ENCODE measurements around the gene TBC1D2B.
"Not testable (repeated sequence)": the region's sequence is repeated elsewhere in the genome, so short reads cannot be mapped to it uniquely, and the experiment has no call there.

Gene TBC1D2B

DNA sequence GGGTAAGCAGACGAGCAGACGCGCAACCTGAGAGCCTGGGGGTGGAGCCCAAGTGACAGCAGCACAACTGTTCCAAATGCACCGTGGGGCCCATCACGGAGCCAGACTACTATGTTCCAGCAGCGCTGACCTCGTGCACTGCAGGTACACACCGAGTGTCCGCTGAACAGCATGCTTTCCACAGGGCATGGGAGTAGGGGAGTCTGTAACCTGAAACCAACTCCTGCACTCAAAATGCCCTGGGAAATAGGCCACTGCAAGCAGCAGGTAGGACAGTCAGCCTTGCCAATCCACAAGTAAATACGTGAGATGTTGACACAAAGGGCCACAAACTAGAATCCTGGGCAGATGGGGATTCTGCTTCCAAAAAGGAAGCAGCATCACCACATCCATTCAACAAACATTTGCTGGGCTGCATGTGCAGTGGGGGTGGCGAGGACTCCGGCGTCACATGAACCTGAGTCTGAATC lies 73.9 kb downstream of the TBC1D2B start:
- DNase-seq (ENCODE audit: low read depth in 2 of 2) = no peak

DNA sequence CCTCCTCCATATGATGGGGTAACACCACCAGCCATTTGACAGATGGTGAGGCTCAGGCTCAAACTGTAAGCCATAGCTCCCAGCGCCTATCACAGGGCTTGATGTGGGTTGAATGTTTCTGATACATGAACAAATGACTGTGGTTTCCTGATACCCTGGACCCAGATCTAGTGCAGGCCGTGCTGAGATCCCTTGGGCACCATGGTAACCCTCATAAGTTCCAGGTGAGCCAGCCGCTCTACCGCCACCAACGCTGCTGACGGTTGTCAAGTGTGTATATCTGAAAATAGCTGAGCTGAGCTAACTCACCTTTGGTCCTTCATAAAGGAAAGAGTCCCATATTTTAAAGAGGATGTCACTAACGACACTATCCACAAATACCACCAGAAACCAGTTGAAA lies 74.5 kb downstream of the TBC1D2B start:
- no peak for DNase-seq (ENCODE audit: low read depth in 2 of 2)

DNA sequence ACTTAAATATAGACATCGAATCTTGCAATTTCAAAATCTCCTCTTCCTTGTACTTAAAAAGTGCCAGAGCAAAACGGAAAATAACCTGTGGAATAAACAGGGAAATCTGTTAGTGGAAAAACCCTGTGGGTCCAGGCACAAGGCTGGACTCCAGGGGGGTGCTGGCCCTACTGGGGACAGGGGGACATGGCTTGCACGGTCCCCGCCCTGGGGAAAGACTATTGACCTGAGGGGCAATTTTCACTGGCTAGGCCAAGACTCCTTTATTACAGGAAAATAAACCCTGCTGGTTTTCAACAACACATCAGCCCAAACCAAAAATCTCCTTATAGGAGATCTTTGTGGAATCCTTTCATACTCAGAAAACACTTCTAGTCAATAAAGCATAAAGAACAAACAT lies 75.9 kb downstream of the TBC1D2B start:
- no peak for DNase-seq (ENCODE audit: low read depth in 2 of 2)

DNA sequence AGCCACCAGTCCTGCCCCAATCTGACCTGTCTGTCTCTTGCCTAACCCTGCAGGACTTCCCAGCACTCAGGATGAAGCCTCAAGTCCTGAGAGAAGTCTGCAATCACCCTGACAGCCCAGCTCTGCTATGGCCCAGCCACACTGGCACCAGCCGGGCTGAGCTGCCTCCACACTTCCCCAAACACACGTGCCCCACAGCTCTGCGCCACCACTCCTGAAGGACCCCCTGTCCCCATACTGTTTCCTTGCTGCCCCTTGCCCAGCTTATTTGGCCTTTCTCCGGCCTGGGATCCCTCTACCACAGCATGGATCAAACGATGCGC lies 76.6 kb downstream of the TBC1D2B start:
- no peak for DNase-seq (ENCODE audit: low read depth in 2 of 2)

DNA sequence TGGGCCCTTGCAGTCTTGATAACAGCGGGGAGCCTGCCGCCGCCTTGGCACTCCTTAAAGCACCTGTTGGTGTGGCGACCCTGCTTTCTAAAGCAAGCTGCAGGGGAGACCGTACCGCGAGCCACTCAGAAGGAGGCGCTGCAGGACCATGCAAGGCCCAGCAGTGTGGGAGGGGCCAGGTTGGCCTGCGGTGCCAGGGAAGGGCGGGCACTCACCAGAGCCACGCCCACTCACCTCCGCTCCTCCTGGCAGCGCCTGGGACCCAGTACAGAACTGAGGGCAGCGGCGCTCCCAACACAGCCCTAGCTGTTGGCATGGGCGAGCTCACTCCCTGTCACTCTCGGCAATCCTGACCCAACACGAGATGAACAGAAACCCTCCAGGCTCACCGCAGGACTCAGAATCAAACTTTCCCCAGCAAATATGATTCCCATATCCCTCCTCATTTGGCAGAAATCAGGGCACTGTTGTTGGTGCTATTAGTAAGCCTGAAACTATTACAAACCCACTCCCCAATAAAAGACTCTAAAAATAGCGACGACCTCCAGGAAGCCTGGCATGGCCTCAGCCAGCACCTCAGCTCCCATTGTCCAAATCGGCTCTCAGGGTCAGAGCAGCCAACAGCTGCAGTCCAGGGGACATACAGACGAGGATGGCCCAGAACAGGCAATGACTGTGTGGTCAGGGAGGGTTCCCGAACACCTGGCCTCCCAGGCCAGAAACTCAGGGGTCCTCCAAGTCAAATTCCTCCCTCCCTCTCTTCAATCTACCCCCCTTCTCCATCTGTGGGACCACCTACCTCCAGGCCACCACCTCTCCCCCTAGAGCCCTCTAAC lies 77.2 kb downstream of the TBC1D2B start:
- no peak for DNase-seq (ENCODE audit: low read depth in 2 of 2)

DNA sequence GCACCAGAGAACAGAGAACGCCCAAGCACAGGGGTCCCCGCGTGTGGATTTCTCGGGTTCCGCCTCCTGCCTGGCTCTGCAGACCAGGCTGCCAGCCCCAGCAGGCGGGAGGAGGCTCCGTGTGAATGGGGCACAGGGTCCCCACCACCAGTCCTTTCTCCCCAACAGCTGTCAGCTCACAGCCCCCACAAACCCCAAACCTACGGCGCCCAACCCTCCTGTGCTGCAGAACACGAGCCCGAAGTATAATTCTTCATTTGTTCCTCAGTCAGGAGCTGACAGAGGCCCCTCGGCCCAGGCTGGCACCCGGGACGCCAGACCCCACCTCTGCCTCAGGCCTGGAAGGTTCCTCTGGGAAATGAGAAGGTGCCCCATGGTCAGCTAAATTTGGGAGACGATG lies 78.0 kb downstream of the TBC1D2B start:
- DNase-seq (ENCODE audit: low read depth in 2 of 2) = no peak

DNA sequence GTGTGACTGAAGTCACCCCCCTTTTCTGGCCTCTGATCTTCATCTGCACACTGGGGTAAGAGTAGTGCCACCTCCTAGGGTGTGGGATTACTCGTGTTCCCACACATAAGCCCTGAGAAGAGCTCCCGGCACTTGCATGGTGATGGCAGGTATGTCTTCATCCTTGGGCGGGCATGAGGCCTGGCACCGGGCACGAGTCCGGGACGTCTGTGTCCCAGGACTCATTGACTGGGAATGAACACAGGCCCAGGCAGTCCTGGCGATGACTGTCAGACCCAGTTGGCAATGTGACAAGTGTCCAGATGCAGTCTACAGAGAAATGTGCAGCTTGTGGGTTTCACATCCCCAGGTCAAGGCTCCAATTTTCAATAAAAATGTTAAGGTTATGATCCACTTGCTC lies 78.9 kb downstream of the TBC1D2B start:
- no peak for DNase-seq (ENCODE audit: low read depth in 2 of 2)

DNA sequence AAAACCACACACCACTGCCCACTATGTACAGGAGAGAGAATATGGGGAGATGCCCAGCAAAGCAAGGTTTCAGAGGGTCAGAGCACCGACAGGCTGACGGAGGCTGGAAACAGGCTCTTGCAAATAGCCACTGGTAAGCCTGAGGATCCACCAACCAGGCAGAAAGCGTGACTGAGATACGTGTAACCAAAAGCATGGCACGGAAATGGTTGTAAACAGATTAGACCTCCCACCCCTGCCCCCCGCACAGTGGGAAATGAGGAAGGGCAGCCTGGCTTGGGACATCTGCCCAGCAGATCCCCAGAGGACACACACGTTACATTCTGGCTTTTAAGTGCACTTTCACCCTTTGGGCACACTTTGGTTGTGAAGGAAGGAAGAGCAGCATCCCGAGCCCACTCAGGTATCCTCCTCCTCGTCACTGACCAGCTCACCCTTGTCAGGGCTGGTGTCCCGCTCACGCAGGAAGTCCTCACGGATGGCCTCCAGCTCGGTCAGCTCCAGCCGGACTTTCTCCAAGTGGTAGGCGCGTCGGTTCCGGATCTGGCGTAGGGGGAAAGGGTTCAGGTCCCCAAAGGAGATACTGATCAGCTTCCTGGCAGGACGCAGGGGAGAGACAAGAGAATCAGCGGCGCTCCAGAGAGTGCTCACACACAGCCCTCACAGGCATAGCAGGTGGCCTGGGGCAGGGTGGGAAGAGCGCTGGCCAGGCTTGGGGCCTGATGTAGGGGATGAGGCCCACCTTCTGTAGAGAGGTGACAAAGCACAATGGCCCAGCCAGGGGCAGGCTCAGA lies 79.6 kb downstream of the TBC1D2B start:
- DNase-seq (ENCODE audit: low read depth in 2 of 2) = not testable (repeated sequence)

DNA sequence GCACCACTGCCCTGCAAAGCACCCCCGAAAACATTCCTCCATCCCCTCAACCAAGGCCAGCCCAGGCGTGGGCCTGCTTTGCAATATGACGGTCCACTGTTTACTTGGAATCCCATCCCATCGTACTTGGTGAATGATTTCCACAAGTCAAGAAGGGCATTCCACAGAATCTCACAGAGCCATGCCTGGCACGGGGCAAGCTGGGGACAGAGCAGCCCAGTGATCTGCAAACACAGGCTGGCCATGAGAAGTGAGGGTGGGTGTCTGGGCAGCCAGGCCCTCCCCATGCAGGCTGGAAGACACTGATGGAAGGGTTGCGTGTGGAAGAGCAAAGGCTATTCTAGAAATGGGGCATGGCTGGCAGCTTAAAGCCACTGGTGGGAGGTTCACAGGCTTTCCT lies 80.3 kb downstream of the TBC1D2B start:
- DNase-seq (ENCODE audit: low read depth in 2 of 2) = not testable (repeated sequence)

DNA sequence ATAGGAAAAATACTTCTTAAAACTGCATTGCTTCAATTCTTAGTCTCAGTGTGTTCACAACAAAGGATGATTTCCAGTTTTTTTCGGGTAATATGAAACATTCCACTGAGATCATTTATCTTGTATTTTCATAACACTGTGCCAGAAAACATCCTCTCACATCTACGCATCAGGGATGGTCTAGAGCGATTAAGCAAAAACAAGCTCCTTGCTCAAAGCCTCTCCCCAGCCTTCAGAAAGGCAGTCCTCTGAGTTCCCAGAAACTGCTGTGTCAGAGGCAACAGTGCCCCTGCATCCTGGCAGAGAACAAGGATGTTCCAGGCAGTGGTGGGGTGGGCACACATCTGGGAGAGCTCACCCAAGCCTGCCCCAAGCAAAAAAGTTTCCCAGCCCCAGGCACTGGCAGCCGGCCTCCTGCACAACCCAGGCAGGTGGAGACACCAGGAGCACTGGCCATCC lies 80.8 kb downstream of the TBC1D2B start:
- DNase-seq (ENCODE audit: low read depth in 2 of 2) = not testable (repeated sequence)

DNA sequence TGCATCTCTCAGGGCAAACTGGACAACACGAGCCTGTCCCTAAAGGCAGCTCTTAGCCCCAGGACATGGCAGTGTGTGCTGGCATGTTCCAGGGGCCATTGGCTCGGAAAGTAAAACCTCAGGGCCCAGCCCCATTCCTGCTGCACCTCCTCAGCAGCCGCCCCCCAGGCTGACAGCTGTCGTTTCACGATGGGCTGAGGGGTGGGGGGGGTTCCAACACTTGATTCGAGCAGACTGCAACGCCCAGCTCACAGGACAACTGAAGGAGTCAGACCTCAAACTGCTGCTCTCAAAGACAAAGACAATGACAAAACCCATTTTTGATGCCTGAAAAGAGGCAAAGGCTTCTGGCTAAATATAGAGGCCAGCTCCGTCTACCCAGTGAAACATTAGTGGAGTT lies 81.3 kb downstream of the TBC1D2B start:
- DNase-seq (ENCODE audit: low read depth in 2 of 2) = not testable (repeated sequence)

DNA sequence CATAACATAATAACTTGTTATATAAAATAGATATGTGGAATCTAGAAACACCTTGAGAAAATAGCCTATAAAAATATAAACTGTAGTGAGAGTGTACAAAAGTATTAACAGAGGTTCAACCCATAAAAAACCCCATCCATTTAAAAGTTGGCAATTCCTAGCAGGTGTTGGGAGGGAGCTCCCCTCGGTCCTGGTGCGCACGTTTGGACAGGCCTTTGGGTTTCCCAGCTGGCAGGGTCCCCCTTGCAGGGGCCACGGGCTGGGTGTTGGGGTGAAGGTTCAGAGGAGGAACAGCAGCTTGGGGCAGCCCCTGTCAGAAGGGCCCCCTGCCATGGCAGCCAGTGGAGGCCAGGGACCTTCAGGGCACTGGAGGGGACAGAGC lies 82.0 kb downstream of the TBC1D2B start:
- DNase-seq (ENCODE audit: low read depth in 2 of 2) = not testable (repeated sequence)

DNA sequence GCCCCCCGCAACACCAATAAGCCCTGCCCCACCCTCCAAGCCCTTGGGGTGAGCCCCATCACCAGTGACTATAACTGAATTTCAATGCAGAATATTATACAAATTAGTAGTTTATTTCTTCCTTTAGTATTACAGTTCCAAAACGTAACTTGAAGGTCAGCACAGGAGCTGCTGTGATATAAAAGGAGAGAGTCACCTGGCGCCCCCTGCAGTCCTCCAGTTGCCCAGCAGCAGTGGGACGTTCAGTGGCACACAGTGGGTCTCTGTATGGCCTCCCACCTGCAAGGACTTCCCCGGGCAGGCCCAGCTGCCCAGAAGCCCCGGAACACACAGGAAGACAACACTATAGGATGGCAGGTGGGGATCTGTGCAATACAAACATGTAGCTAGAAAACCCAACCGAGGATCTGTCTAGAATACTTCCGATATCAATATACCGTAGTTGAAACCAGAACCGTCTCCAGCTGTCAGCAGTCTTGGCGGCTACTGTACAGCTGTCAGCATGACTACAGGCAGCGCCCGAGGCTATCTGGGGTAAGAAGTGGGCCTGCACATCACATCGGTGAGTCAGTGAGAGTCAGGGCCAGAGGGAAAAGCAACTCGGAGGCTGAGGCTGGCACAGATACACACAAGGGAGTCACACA lies 82.5 kb downstream of the TBC1D2B start:
- DNase-seq (ENCODE audit: low read depth in 2 of 2) = not testable (repeated sequence)

DNA sequence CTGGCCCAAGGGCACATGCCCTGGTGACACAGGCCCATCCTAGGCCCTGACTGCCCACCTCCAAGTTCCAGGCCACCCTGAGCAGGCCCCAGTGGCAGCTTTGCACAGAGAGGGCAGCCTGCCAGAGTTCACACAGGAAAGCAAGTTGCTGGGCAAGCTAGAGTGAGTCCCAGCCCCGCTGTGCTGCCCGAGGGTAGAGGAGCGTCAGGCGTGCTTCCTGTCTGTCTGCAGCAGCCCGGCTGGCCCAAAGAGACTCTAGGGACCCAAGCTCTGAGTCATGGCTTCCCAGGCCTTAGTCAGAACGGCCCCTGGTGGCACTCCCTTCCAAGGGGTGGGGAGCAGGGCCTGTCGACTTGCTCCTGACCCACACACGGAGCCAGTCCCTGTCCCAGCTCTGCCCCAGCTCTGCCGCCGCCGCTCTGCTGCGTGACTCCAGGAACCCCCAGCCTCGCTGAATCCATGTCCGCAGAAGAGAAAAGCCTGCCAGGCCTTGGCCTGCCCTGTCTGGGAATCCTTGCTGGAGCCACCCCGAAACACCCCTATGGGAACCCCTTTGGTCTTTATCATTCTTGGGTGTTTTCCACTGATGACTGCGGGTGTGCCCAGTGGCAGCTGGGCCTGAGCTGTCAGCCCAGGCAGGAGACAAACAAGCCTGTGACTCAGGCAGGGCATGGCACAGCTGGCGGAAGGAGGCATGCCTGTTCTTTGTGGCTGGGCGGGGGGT lies 83.4 kb downstream of the TBC1D2B start:
- DNase-seq (ENCODE audit: low read depth in 2 of 2) = peak; percentile 44 to 45

DNA sequence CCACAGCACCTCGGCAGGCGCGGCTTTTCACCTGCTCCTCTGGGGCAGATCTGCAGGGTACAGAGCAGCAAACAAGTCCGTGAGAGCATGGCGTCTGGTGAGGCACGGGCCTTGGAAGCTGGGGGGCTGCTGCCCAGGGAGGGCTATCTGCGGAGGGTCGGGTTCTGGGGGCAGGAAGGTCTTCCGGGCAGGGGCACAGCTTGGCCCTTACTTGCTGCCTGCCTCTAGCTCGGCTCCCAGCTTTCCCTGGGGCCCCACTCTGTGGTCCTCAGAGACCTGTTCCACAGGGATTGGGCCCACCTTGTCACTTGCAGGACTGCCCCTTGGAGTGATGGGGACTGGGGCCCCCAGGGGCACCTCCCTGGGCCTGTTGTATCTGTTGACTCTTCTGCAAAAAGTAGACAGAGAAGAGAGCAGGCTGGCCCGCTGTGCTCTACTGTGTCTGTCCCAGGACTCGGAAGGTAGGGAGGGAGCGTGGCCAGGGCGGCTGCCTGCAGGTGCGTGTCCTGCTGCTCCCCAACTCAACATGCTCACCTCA lies 84.1 kb downstream of the TBC1D2B start:
- no peak for DNase-seq (ENCODE audit: low read depth in 2 of 2)

DNA sequence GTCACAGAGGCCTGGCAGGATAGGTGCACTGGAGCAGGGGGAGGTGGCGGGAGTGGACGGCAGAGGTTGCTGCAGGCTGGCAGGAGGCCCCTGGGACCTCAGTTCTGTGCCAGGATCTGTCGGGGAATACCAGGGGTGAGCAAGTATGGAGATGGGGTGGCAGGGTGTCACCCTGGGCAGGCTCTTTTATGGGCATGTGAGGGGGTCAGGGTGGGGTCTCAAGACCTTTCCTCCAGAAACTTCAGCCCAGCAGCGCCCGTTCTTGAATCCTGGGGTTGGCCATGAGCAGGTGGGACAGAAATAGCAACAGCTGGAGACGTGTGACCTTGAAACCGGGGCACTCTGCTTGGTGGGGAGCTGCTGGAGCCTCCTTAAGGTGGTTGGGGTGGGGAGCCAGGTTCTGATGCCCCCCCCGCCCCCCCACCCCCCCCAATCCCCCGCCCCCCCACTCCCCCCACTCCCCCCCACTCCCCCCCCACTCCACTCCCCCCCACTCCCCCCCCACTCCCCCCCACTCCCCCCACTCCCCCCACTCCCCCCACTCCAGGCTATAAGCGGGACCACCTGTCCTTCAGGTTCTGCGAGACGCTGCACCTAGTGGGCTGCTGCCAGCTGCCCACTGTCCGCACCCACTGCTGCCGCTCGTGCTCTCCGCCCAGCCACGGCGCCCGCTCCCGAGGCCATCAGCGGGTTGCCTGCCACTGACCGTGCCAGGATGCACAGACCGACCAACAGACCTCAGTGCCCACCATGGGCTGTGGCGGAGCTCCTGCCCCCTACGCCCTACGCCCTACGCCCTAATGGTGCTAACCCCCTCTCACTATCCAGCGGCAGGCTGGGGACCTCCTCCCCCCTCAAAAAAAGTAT lies 84.9 kb downstream of the TBC1D2B start:
- no peak for DNase-seq (ENCODE audit: low read depth in 2 of 2)

DNA sequence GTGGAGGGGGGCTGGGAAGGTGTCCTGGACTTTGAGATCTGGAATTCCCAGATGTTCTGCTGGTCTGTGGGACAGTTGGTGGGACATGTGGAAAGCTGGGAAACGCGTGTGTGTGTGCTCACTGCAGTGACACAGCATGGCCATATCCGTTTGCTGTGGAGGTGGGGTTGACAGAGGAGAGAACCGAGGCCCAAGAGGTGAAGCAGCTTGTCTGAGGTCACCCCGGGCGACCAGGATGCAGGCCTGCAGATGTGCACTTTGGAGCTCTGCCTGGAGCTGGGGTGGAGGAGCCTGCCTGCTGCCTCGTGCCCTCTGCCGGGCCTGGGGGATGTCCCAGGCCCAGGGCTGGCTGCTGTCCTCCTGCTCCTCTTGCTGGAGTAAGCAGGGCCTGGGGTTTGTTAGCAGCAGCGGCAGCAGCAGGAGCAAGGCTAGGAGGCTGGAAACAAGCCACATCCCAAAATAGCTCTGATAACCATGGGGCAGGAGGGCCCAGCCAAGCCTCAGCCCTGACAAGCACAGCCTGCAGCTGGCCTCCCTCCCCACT lies 85.8 kb downstream of the TBC1D2B start:
- peak; percentile 29 to 33 for DNase-seq (ENCODE audit: low read depth in 2 of 2)

DNA sequence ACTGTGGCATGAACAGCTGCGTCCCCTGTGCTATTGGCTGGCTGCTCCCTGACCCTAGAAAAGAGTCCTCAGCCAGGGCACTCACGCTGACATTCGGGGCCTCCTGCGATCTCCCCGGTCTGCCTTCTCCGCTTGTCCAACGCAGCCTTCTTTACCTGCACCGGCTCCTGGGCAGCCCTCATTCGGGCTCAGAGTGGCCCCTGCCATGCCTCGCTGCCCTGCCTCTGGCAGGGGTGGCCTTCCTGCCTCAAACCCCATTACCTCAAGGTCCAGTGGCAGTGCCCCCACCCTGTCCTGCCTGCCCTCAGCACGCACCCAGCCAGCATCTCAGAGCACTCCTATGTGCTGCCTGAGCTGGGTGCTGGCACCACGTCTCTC lies 86.5 kb downstream of the TBC1D2B start:
- no peak for DNase-seq (ENCODE audit: low read depth in 2 of 2)

DNA sequence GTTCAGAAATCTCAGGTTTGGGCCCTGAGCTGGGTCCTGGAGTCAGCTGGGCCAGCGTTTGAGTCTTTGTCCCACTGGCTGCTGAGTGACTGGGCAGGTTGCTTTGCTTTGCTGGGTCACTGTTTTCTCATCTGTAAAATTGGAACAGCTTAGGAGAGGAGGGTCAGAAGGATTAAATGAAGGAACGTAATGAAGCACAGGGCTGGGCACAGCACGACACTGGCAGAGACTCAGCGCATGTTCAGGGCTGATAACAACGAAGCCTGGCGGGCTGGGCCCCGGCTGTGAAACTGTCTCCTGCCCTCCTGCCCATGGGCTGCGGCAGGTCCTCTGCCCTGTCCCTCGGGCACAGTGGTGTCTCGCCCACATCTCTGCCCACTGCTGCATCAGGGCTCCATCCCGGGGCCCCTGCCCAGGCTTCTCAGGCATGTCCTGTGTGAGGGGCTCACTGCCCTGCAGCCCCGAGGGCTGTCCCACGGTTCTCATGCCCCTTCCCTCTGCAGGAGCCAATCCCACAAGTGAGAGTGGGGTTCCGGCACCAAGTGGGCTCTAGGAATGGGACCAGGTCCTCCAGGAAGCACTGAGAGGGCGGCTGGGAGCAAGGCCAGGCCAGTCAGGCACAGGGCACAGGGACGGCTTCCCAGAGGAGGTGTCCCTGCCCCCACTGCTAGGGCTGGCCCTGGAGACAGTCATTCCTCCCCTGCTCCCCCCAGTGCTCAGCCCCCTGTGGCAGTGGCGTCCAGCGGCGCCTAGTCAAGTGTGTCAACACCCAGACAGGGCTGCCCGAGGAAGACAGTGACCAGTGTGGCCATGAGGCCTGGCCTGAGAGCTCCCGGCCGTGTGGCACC lies 88.0 kb downstream of the TBC1D2B start:
- DNase-seq (ENCODE audit: low read depth in 2 of 2) = no peak
